GM12878 (cell line): ENCODE data around the gene LCLAT1. TPM values are rescaled to one million over a fixed set of nuclear protein-coding genes. Genes with fewer than 3 reads are reported as not detected.

ENCODE experiments used
- ATAC-seq: fragments of 200-7000 bp; cut with Tn5 transposase; 3 replicates; pipeline ENCODE4 v1.9.1; 2020; ENCODE audit warnings: mild to moderate bottlenecking, moderate library complexity
- BruUV-seq: library from RNA; stranded (reverse); fragments of 400-500 nt; replicated peaks from 2 replicates; lab custom pipeline; 2021; lab: Mats Ljungman, UMichigan
- CTCF ChIA-PET: fragments of 300-600 bp; sonication (Branson Sonifier 250); formaldehyde crosslinking; extraction: SDS; loops from one replicate; lab custom pipeline; 2021; ENCODE audit warnings: inconsistent platforms; lab: Yijun Ruan, JAX
- POLR2A ChIA-PET: fragments of 350-600 bp; formaldehyde crosslinking; extraction: SDS; loops from one replicate; lab custom pipeline; 2021; ENCODE audit warnings: inconsistent platforms; lab: Charles Lee
- RAD21 ChIA-PET: fragments of 300-600 bp; sonication (Branson Sonifier 250); formaldehyde crosslinking; loops from one replicate; lab custom pipeline; 2023; ENCODE audit warnings: antibody characterized with exemption; ENCODE audit not compliant: unreplicated experiment; lab: Charles Lee
- SMC1A ChIA-PET: fragments of 300-600 bp; sonication (Branson Sonifier 250); formaldehyde crosslinking; loops from one replicate; lab custom pipeline; 2023; ENCODE audit not compliant: unreplicated experiment, uncharacterized antibody; lab: Charles Lee
- DNase-seq: peaks from one replicate; pipeline ENCODE4 v3.0.0-alpha.2; 2011; ENCODE audit warnings: low read depth, low spot score
- FAIRE-seq: peaks from 3 replicates; lab custom pipeline; 2011; peaks lifted over from hg19 to GRCh38; lab: Jason Lieb, UNC
- H2AFZ ChIP-seq: 2 replicates; pipeline ENCODE4 v1.6.0; 2011; ENCODE audit warnings: low read depth, low read length, control low read depth; ENCODE audit not compliant: control insufficient read depth
- H3K27ac ChIP-seq: 2 replicates; pipeline ENCODE4 v1.5.1; 2011; ENCODE audit warnings: control low read depth; ENCODE audit not compliant: control insufficient read depth, insufficient read depth
- H3K27me3 ChIP-seq, 2 experiments: replicated peaks in 1 of 2; 2 replicates each; pipeline versions ENCODE4 v1.6.0 to v1.6.1; 2011; ENCODE audit warnings: low read length in 1 of 2; ENCODE audit not compliant: control insufficient read depth in 2 of 2, insufficient read depth in 2 of 2
- H3K36me3 ChIP-seq, 2 experiments: 2 replicates each; pipeline ENCODE4 v1.5.1; 2011; ENCODE audit warnings: low read length in 1 of 2; ENCODE audit not compliant: control insufficient read depth in 2 of 2, insufficient read depth in 2 of 2
- H3K4me1 ChIP-seq: 2 replicates; pipeline ENCODE4 v1.6.1; 2011; ENCODE audit warnings: mild to moderate bottlenecking, low read length, moderate library complexity, mixed read lengths; ENCODE audit not compliant: control insufficient read depth, insufficient read depth
- H3K4me2 ChIP-seq: 2 replicates; pipeline ENCODE4 v1.6.0; 2011; ENCODE audit warnings: control low read depth; ENCODE audit not compliant: control insufficient read depth, insufficient read depth
- H3K4me3 ChIP-seq: fragments of 200-600 bp; sonication (generic); 2 replicates; pipeline ENCODE4 v1.5.1; 2016
- H3K79me2 ChIP-seq: 2 replicates; pipeline ENCODE4 v1.6.0; 2011; ENCODE audit warnings: low read length; ENCODE audit not compliant: control insufficient read depth, insufficient read depth
- H3K9ac ChIP-seq: 2 replicates; pipeline ENCODE4 v1.8.0; 2011; ENCODE audit warnings: low read length, control low read depth, mixed read lengths; ENCODE audit not compliant: control insufficient read depth, insufficient read depth
- H3K9me3 ChIP-seq: replicated peaks from 3 replicates; pipeline ENCODE4 v1.5.1; 2011; ENCODE audit warnings: mild to moderate bottlenecking, low read length; ENCODE audit not compliant: control insufficient read depth, insufficient read depth
- H4K20me1 ChIP-seq: 2 replicates; pipeline ENCODE4 v1.6.0; 2011; ENCODE audit not compliant: control insufficient read depth, insufficient read depth
- CHD2 ChIP-seq: IDR thresholded peaks from 2 replicates; pipeline ENCODE4 v1.6.1; 2011; ENCODE audit warnings: low read depth, low read length, improper control_type of control experiment, borderline replicate concordance
- SPI1 ChIP-seq: IDR thresholded peaks from 2 replicates; pipeline ENCODE4 v1.6.1; 2011; ENCODE audit warnings: low read depth, mild to moderate bottlenecking, low read length, moderate library complexity, borderline replicate concordance; ENCODE audit not compliant: insufficient read depth
- ZNF384 ChIP-seq: IDR thresholded peaks from 2 replicates; pipeline ENCODE4 v1.6.1; 2012; ENCODE audit warnings: low read depth, mild to moderate bottlenecking, low read length, improper control_type of control experiment, borderline replicate concordance
- WGBS: methylation state at CpG from one replicate; pipeline ENCODE4 v1.1.6; 2016; ENCODE audit warnings: low lambda C conversion rate; ENCODE audit not compliant: insufficient replicate concordance, insufficient coverage; ENCODE audit errors: missing lambda C conversion rate; 5-methylcytosine and 5-hydroxymethylcytosine counted together
- in situ Hi-C: fragments of 300-500 bp; cut with MboI; formaldehyde crosslinking; loops from 9 replicates; pipeline ENCODE4 v1.14.3; 2018; ENCODE audit warnings: mixed read lengths
- intact Hi-C: fragments of 100-400 bp; cut with micrococcal nuclease; formaldehyde crosslinking; loops from one replicate; pipeline ENCODE4 v1.14.2; 2022; ENCODE audit not compliant: unreplicated experiment
- polyA plus RNA-seq, 11 experiments: library from polyadenylated mRNA; depleted of rRNA in 4 of 11; unstranded in 6 of 11; stranded (reverse) in 5 of 11; fragments of >200 nt; fragmentation: Nextera tagmentation in 4 of 11; fragmentation: Illumina TruSeq in 1 of 11; extraction: Ambion mirVana in 4 of 11; extraction: Trizol in 1 of 11; gene quantifications; 1 replicate in 1 of 11; 2 replicates in 10 of 11; pipeline versions ENCODE4 v1.2.1 to v1.2.3, GENCODE V29; 2011 to 2016; ENCODE audit warnings: inconsistent platforms in 2 of 11, missing spikeins in 2 of 11, low read depth in 1 of 11
- total RNA-seq, 4 experiments: library from RNA; depleted of rRNA in 3 of 4; stranded (reverse); fragments of >200 nt in 3 of 4; fragmentation: Illumina TruSeq in 1 of 4; extraction: Trizol in 1 of 4; gene quantifications; 2 replicates each; pipeline versions ENCODE4 v1.2.1 to v1.2.3, GENCODE V29; 2013 to 2021
- TF ChIP-seq, protein P1 (sequence below): fragments of 450-650 bp; IDR thresholded peaks from 2 replicates; pipeline ENCODE4 v1.6.1; 2017; ENCODE audit warnings: low read depth, mild to moderate bottlenecking, moderate library complexity

The LCLAT1 gene
- total and polyA plus RNA-seq, 10 of the 15 experiments (the other 5 are each of a cell fraction or from before 2014, with no cell fraction given) = 8.1 to 33.0 (median 15.9) TPM

DNA sequence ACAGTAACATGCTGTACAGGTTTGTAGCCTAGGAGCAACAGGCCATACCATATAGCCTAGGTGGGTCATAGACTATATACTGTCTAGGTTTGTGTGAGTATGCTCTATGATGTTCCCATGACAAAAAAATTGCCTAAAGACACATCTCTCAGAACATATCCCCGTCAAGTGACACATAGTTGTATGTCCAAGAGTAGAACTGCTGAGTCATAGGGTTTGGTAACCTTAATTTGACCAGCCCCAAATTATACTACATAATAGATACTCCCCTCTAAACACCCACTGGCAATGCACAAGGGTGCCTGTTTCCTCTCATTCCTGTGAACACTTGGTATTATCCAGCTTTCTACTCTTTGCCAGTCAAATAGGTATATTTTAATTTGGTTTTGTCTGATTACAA, 161.6 kb downstream of the LCLAT1 start:
- intact Hi-C loops (no loop called here), in situ Hi-C loops (no loop called here)
- TF ChIP-seq SPI1 = no peak
- TF ChIP-seq ZNF384 = no peak
- TF ChIP-seq CHD2 = no peak
- TF ChIP-seq, protein P1, sequence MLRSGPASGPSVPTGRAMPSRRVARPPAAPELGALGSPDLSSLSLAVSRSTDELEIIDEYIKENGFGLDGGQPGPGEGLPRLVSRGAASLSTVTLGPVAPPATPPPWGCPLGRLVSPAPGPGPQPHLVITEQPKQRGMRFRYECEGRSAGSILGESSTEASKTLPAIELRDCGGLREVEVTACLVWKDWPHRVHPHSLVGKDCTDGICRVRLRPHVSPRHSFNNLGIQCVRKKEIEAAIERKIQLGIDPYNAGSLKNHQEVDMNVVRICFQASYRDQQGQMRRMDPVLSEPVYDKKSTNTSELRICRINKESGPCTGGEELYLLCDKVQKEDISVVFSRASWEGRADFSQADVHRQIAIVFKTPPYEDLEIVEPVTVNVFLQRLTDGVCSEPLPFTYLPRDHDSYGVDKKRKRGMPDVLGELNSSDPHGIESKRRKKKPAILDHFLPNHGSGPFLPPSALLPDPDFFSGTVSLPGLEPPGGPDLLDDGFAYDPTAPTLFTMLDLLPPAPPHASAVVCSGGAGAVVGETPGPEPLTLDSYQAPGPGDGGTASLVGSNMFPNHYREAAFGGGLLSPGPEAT = no peak
- Histone ChIP-seq H3K4me2 (no peak overlapping the region), H3K79me2 (no peaks in the 10 kb centered on the region), H4K20me1 (no peaks in the 10 kb centered on the region), H3K4me3 (no peak overlapping the region), H3K36me3 (no peaks in the 10 kb centered on the region; a peak in 1 of 4 replicates), H2AFZ (no peak overlapping the region), H3K4me1 (peaks cover 9% of the 10 kb centered on the region), H3K27me3 (no peaks in the 10 kb centered on the region), H3K9me3 (no peaks in the 10 kb centered on the region), H3K27ac (no peak overlapping the region), H3K9ac (no peak overlapping the region)
- no peak for DNase-seq
- ATAC-seq = no peak
- CTCF ChIA-PET = interaction anchor here (0.7 kb wide), 1 partner anchor 240 kb away, joined by 3 read pairs; no protein-coding TSS in a partner anchor
- WGBS = 95% methylated on average over 1 of the region's 1 CpG
- POLR2A ChIA-PET = interaction anchor here (0.7 kb wide), 1 partner anchor 65 kb away, joined by 3 read pairs; no protein-coding TSS in a partner anchor
- RAD21 ChIA-PET = no interaction called here
- no peak for FAIRE-seq
- BruUV-seq = no TSS peak
- SMC1A ChIA-PET = interaction anchor here (0.6 to 0.9 kb wide), 2 partner anchors 12 to 74 kb away, joined by 3 to 4 read pairs; no protein-coding TSS in a partner anchor
